Skeletal muscle satellite cell (primary cell): ENCODE data around the gene ATP8A2.

Experiments
- H3K27me3 ChIP-seq: 2 replicates; pipeline ENCODE4 v1.7.0; 2013; ENCODE audit warnings: low read length; ENCODE audit not compliant: control insufficient read depth, insufficient read depth
- H3K36me3 ChIP-seq: 2 replicates; pipeline ENCODE4 v1.7.0; 2013; ENCODE audit warnings: mild to moderate bottlenecking, control low read depth, low read length; ENCODE audit not compliant: insufficient read depth
- H3K4me1 ChIP-seq: 2 replicates; pipeline ENCODE4 v1.7.0; 2013; ENCODE audit warnings: low read length; ENCODE audit not compliant: control insufficient read depth, insufficient read depth
- H3K4me2 ChIP-seq: 2 replicates; pipeline ENCODE4 v1.7.0; 2013; ENCODE audit warnings: mild to moderate bottlenecking, low read length
- H3K4me3 ChIP-seq: 2 replicates; pipeline ENCODE4 v1.7.0; 2013; ENCODE audit warnings: low read length
- H3K9ac ChIP-seq: 2 replicates; pipeline ENCODE4 v1.7.0; 2013; ENCODE audit warnings: mild to moderate bottlenecking, low read depth, low read length, moderate library complexity
- H3K9me3 ChIP-seq: replicated peaks from 2 replicates; pipeline ENCODE4 v1.7.0; 2013; ENCODE audit warnings: mild to moderate bottlenecking, control low read depth, low read length

The ATP8A2 gene

GRCh38 chr13:25588336-25589060 lies 216.7 kb downstream of the ATP8A2 start:
- Histone ChIP-seq H3K27me3 (no peaks in the 10 kb centered on the region), H3K4me3 (no peak overlapping the region), H3K9me3 (no peaks in the 10 kb centered on the region), H3K36me3 (no peaks in the 10 kb centered on the region), H3K9ac (no peak overlapping the region), H3K4me2 (no peak overlapping the region), H3K4me1 (no peaks in the 10 kb centered on the region)

GRCh38 chr13:25598421-25598820 lies 226.6 kb downstream of the ATP8A2 start:
- no peaks in the 10 kb centered on the region for H3K9me3 ChIP-seq
- no peaks in the 10 kb centered on the region for H3K36me3 ChIP-seq

GRCh38 chr13:25602176-25602575 lies 230.4 kb downstream of the ATP8A2 start:
- Histone ChIP-seq H3K4me2 (no peak overlapping the region), H3K36me3 (no peaks in the 10 kb centered on the region), H3K4me3 (no peak overlapping the region), H3K9ac (no peak overlapping the region), H3K27me3 (no peaks in the 10 kb centered on the region), H3K9me3 (no peaks in the 10 kb centered on the region), H3K4me1 (no peaks in the 10 kb centered on the region)

More at GRCh38 chr13:25598421-25598820, 226.6 kb downstream of the ATP8A2 start:
- no peaks in the 10 kb centered on the region for H3K27me3 ChIP-seq
- H3K4me1 ChIP-seq = no peaks in the 10 kb centered on the region
- H3K4me3 ChIP-seq = no peak overlapping the region
- no peak overlapping the region for H3K9ac ChIP-seq
- no peak overlapping the region for H3K4me2 ChIP-seq

- Histone ChIP-seq H3K9ac (no peak overlapping the region), H3K4me1 (no peaks in the 10 kb centered on the region), H3K4me3 (no peak overlapping the region), H3K27me3 (no peaks in the 10 kb centered on the region), H3K4me2 (no peak overlapping the region), H3K36me3 (no peaks in the 10 kb centered on the region), H3K9me3 (no peaks in the 10 kb centered on the region)
These were observed 232.3 kb downstream of the ATP8A2 start for GRCh38 chr13:25604106-25604505.

- Histone ChIP-seq H3K4me1 (no peaks in the 10 kb centered on the region), H3K9me3 (no peaks in the 10 kb centered on the region), H3K4me2 (no peak overlapping the region), H3K36me3 (no peaks in the 10 kb centered on the region), H3K4me3 (no peak overlapping the region), H3K9ac (no peak overlapping the region), H3K27me3 (no peaks in the 10 kb centered on the region)
These were observed 235.3 kb downstream of the ATP8A2 start for GRCh38 chr13:25607096-25607495.

GRCh38 chr13:25608181-25608580 lies 236.4 kb downstream of the ATP8A2 start:
- no peak overlapping the region for H3K4me3 ChIP-seq
- H3K9me3 ChIP-seq = no peaks in the 10 kb centered on the region
- H3K36me3 ChIP-seq = no peaks in the 10 kb centered on the region
- H3K4me1 ChIP-seq = no peaks in the 10 kb centered on the region
- H3K9ac ChIP-seq = no peak overlapping the region
- no peak overlapping the region for H3K4me2 ChIP-seq
- H3K27me3 ChIP-seq = no peaks in the 10 kb centered on the region

- no peak overlapping the region for H3K9ac ChIP-seq
- no peaks in the 10 kb centered on the region for H3K4me1 ChIP-seq
- H3K4me3 ChIP-seq = no peak overlapping the region
- H3K9me3 ChIP-seq = no peaks in the 10 kb centered on the region
- no peaks in the 10 kb centered on the region for H3K27me3 ChIP-seq
- no peaks in the 10 kb centered on the region for H3K36me3 ChIP-seq
- H3K4me2 ChIP-seq = no peak overlapping the region
These were observed 244.9 kb downstream of the ATP8A2 start for GRCh38 chr13:25616674-25617073.

GRCh38 chr13:25619897-25620296 lies 248.1 kb downstream of the ATP8A2 start:
- H3K9me3 ChIP-seq = no peaks in the 10 kb centered on the region
- H3K27me3 ChIP-seq = no peaks in the 10 kb centered on the region
- H3K4me3 ChIP-seq = no peak overlapping the region
- H3K36me3 ChIP-seq = no peaks in the 10 kb centered on the region
- H3K4me2 ChIP-seq = no peak overlapping the region
- no peaks in the 10 kb centered on the region for H3K4me1 ChIP-seq
- no peak overlapping the region for H3K9ac ChIP-seq

- Histone ChIP-seq H3K9me3 (no peaks in the 10 kb centered on the region), H3K4me1 (no peaks in the 10 kb centered on the region), H3K27me3 (no peaks in the 10 kb centered on the region), H3K9ac (no peak overlapping the region), H3K4me3 (no peak overlapping the region), H3K4me2 (no peak overlapping the region), H3K36me3 (no peaks in the 10 kb centered on the region)
These were observed 253.6 kb downstream of the ATP8A2 start for GRCh38 chr13:25625414-25625813.

GRCh38 chr13:25630329-25630900 lies 258.6 kb downstream of the ATP8A2 start:
- H3K4me3 ChIP-seq = no peak overlapping the region
- no peaks in the 10 kb centered on the region for H3K4me1 ChIP-seq
- no peaks in the 10 kb centered on the region for H3K9me3 ChIP-seq
- H3K4me2 ChIP-seq = no peak overlapping the region
- no peak overlapping the region for H3K9ac ChIP-seq
- H3K27me3 ChIP-seq = no peaks in the 10 kb centered on the region
- H3K36me3 ChIP-seq = no peaks in the 10 kb centered on the region

GRCh38 chr13:25632166-25632888 lies 260.6 kb downstream of the ATP8A2 start:
- no peaks in the 10 kb centered on the region for H3K36me3 ChIP-seq
- no peak overlapping the region for H3K9ac ChIP-seq
- H3K9me3 ChIP-seq = no peaks in the 10 kb centered on the region
- H3K4me2 ChIP-seq = no peak overlapping the region
- no peaks in the 10 kb centered on the region for H3K27me3 ChIP-seq
- no peaks in the 10 kb centered on the region for H3K4me1 ChIP-seq
- no peak overlapping the region for H3K4me3 ChIP-seq
